Activated effector memory CD4-positive, alpha-beta T cell treated with Interleukin-2 at 50 U/mL for 16 hours (primary cell): ENCODE results near the gene KCNH5.

Experiments used
- DNase-seq: peaks from one replicate; pipeline ENCODE4 v3.0.0-alpha.2; 2020

The KCNH5 gene

DNA sequence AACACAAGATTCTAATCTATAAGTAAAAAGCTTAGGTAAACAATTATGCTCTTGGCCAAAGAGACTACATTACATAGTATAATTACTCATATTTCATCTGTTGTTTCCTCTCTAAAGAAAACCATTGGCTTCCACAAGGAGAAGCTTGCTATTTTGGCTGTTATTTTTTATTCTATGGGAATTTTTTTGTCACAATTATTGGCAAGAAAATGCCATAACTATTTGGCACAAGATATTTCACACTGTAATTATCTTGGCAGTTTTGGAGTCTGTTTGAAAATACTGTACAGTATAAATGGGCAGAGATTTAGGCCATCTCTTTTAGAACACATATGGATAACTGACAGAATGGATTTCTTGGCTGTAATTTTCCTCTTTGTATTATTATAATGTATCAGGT, 51.2 kb downstream of the KCNH5 start:
- DNase-seq = no peak

DNA sequence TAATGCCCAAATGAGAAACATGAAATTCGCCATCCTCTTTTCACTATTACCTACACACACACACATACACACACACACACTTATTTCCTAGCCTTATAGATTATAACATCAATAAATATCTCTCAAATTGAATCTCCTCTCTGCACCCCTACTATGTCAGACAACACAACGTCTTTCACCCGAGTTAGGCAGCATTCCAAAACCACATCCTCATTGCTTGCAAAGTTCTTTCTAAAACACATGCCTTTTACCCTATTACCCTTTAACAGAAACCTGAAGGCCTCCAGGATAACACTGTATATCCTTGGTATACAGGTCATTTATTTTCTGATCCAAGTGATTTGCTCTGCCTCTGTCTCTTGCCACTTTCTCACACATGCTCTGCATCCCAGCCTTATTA, 56.3 kb downstream of the KCNH5 start:
- no peak for DNase-seq

DNA sequence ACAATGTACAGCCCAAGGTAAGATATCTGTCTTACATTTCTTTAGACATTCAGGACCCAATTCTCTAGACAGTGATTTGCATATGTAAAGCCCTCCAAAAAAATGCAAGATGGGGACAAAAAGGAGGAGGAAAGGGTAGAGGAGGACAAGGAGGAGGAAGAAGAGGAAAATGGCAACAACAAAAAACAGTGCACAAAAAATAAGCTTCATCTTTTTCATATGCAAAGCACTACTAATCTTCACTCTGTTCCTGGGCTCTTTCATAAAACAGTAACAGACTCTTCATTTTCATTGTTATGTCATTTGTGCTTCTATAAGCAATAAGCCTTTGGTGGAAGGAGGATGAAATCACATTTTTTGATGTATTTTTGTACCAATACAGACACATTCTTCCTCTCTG, 61.4 kb downstream of the KCNH5 start:
- DNase-seq = no peak

DNA sequence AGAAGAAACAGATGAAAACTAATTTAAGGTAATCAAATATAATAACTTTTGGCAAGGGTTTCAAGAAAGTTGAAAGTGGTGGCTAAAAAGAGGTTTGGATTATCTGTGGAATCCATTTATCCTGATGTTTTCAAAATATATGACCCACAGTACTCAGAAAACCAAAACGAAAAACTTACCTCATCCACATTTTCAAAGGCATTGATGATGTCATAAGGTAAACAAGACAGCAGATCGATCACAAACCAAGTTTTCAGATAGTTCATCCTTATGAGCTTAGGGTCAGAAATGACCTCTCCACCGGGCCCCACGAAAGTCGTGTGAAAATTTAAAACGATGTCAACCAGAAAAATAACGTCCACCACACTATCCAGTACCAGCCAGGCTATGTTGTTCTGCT, 64.6 kb downstream of the KCNH5 start:
- DNase-seq = no peak

DNA sequence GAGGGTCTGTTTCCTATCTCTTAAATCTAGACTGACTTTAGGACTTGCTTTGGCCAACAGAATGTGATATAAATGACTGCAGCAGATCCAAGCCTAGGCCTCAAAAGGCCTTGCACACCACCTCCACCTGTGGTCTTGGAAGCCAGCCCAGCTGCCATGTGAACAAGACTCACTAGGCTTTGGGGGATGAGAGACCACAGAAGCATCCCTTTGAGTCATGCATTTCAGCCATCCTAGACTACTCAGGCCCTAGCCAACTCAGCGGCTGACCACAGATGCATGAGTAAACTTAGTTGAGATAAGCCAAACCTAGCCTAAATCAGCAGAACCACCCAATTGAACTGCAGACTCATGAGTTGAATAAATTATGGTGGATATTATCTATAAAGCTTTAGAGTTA, 87.7 kb downstream of the KCNH5 start:
- no peak for DNase-seq

DNA sequence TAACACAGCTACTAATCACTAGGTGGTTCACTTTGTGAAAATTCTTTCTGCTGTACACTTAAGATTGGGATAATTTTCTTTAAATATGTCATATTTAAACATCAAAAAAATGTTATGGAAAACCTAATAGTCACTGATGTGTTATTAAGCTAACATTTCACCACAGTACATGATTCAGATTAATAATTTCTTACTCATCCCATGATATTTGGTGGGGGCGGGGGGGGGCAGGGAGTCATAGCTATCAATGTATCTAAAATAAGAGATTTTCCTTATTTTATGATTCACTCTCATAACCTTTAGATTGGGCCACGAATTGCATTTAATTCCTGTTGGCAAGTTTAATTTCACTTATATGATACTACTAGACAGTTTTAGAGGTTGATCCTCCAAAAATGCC, 88.8 kb downstream of the KCNH5 start:
- no peak for DNase-seq

DNA sequence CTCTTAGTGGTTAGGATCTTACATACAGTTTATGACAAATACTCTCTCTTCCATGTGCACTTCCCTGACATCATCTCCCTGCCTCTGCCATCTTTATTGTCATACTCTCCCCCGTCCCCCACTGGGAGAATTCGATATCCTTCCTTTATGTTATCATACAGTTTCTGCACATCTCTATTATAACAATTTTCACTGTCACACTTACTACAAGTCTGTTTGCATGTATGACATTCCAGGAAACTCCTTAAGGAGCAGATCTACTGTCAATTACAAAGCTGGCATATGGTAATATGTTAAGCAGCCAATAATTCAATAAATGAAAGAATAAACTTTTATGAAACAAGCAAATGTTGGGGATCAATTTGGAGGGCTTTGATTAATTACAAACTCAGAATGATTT, 91.1 kb downstream of the KCNH5 start:
- no peak for DNase-seq

DNA sequence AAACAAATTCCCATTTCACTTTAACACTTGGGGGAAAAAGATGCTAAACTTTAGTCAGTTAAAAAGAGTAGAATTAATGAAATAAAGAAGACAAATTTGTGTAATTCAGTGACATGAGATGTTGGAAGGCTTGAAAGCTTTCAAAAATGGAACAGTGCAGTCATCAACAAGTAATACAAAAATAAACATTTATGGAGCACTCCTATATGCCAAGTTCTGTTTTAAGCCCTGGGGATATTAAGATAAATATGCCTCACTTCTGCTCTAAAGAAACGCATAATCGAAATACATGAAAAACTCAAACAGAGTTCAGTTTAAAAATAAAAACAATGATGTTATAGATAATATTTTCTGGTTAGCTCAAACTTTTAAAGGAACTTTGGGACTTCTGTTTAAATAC, 93.0 kb downstream of the KCNH5 start:
- no peak for DNase-seq

DNA sequence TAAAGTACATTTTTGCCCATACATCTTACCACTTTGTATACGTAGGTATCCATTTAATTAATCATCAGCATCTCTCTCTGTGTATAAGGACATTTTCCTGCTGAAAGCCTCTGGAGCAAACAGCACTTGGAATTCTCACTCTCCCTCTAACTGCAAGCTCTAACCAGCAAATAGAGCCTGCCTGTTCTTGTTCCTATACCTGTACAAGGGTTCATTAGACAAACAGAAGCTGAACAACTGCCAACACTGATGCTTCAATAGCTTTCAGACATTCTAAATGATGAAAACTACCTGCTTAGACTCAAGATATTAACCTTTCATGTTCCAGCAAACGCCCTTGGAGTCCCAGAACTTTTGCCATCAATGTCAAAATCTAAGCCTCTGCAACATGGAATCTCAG, 98.0 kb downstream of the KCNH5 start:
- DNase-seq = no peak

DNA sequence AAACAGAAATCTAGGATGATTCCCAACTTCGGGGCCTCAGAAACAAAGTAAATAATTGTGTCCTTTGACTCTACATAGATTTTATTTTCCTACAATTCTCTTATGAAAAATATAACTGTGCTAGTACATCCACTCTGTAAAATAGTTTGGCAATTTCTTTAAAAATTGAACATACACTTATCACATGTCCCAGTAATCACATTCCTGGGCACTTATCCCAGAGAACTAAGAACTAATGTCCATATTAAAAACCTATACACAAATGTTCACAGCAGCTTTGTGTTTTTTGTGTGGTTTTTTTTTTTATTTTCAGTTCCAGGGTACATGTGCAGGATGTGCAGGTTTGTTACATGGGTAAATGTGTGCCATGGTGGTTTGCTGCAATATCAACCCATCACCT, 99.0 kb downstream of the KCNH5 start:
- no peak for DNase-seq

DNA sequence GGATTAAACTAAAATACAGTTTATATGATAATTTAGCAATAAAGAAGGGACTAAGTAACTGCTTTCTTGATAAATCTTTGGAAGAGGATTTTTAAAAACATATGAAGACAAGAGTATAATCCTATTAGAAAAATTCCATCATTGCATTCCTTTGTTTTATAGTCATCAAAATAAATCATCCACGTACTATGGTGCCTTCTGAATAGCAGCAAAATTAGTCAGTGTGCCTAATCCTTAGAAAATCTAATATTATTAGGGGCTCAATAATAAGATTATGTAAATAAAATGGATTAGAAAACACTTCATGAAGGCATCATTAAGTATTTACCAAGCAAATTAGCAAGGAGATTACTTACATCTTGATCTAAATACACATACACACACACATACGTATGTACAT, 102.1 kb downstream of the KCNH5 start:
- DNase-seq = no peak

DNA sequence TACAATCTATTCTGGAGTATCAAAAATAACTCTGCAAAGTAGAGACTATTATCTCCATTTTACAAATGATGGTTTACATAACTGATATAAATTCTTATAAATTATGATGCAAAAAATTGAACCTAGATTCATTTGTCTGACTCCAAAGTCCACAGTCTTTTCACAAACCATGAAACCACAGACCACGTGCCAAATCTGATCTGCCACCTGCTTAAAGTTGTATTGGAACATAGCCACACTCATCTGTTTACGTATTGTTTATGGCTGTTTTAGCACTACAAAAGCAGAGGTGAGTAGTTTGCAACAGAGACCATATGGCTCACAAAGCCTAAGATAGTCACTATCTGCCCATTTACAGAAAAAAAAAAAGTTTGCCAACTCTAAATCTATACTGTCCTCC, 105.3 kb downstream of the KCNH5 start:
- DNase-seq = no peak

DNA sequence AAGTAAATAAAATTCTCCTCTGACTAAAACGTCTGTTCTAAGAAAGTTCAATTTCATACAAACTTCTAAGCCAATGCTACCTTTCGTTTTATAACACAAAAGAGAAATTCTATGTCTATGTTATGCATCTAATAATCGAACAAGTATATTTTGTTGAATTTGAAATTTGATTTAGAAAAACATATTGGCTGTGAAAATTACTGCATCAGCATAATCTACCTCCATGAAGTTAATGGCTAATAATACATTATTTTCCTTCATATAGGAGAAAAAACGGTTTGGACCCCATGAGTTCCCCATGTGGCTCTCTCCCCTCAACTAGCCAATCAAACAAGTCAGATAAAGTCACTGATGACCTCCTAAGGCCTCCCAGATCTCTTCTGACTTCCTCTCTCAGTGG, 106.5 kb downstream of the KCNH5 start:
- no peak for DNase-seq

DNA sequence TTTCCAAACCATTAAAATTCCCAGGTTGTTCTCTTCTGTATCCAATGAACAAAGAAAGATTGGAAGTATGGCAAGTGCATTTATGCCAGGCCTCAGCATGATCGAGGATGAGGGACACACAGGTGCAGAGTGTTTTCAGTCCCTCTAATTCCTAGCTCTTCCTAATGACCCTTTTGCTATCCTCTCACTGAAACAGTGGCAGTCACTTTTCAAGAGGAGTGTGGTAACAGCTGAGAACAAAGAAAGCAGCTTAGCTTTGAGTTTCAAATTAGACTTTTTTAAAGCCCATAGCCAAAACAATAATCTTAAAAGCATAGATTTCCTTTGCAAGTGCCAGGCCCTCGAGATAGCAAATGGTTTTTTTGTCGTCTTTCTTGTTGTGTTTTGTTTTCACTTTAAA, 110.8 kb downstream of the KCNH5 start:
- DNase-seq = no peak

DNA sequence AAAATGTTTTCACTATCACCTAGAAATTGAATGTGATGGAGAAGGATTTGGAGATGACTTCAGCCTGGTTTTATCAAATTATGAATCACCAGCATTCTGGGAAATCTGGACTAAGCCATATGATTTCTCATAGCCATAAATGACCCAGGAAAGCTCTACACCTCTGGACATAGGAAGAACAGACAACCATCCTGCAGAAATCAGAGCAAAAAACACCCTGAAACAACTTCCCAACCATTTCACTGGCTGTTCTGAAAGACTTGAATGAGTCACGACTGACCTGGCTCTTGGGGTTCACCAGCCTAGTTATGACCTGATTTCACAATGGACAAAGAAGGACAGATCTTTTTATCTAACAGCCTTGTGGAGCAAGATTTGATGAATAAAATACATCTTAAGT, 123.8 kb downstream of the KCNH5 start:
- no peak for DNase-seq

DNA sequence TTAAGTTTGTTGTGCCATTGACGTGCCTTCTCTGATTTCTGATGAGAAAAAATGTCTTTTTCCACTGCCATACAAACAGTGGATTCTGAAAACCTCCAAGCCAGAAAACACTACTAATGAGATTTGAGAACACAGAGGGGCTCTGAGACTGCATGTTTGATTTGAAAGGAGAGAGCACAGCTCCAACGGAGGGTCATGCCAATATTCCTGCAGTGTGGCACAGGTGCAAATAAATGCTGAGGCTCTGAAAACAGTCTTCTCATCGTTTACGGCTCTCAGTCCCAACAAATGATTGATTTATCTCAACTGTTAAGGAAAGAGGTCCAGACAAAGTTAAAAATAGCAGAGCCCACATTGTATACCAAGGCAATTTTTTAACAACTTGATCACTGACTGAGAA, 128.7 kb downstream of the KCNH5 start:
- no peak for DNase-seq

DNA sequence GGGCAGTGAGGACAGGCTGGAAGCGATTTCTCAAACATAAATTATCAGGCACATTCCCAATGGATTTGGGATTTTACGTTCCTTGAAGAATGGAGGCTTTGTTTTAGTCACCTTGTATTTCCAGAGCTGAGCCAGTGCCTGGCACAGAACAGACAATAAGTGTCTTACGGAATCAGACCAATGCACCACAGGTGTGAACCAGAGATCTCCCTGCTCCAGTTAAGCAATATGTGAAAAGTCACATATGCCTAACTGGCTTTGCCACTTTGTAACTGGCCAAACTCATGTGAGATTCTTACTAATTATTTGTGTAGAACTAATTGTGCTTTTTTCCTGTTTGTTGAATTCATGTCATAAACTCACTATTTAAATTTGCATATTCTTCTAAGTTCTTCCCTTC, 130.4 kb downstream of the KCNH5 start:
- no peak for DNase-seq

DNA sequence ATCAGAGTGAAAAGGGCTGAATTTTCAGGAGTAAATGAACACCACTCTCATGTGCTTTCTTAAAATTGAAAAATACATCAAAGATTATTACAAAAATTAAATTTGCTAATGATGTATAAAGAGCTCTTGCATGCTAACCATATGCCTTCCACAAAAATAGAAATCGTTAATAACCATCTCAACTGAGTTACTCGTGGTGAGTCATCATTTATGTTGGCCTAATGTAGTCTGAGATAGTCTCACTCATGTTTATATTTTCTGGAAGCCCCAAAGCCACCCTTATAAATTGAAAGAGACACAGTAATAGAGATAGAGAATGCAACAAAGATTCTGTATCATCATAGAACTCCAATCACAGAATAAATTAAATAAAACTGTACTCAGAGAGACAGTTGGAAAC, 131.2 kb downstream of the KCNH5 start:
- no peak for DNase-seq

DNA sequence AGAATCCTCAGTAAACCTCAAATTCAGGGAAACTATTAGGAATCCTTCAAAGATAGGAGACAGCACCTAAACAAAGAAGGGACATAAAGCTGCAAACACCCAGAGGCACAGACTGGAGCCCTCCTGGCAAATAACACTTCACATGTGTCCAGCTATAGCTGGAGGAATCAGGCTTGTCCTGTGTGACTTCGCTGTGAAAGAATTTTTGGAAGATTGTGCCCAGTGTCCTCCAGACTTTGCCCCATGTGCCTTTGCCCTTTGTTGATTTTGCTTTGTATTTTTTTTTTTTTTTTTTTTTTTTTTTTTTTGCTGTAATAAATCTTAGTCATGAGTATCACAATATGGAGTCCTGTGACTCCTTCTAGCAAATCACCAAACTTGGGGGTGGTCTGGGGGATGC, 136.8 kb downstream of the KCNH5 start:
- no peak for DNase-seq

DNA sequence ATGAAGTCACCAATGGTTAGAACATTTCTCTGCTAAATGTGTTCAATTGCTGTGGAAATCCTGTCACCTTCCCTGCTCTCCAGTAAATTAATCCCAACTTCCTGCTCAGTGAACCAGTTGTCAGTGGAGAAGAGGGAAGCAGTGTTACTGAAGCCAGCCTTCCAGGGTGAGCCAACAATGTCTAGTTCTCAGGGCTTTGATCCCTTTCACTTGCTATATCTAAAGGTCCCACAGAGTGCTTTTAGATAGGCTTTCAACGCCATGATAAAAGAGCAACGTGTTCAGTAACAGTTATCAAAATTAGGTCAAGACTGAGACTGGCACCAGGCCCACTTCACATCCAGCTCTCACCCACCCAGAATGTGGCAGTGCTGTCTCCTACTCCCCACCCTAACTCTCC, 139.7 kb downstream of the KCNH5 start:
- no peak for DNase-seq

DNA sequence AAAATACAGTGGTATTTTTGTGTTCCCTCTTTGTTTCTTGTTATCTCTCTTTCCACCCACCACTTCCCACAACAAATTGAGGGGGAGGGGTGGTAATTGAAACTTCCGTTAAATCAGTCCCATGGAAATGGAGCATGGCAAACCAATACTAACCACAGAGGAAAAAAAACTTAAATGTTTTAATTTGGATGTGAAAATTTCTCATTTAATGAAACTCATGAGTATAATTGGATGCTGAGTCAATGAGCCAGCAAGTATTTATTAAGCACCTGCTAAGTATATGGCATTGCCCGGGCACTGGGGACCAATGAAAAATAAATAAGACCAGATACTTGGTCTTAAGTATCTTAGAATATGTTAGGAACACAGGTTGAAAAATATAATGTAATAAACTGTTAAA, 147.5 kb downstream of the KCNH5 start:
- no peak for DNase-seq

DNA sequence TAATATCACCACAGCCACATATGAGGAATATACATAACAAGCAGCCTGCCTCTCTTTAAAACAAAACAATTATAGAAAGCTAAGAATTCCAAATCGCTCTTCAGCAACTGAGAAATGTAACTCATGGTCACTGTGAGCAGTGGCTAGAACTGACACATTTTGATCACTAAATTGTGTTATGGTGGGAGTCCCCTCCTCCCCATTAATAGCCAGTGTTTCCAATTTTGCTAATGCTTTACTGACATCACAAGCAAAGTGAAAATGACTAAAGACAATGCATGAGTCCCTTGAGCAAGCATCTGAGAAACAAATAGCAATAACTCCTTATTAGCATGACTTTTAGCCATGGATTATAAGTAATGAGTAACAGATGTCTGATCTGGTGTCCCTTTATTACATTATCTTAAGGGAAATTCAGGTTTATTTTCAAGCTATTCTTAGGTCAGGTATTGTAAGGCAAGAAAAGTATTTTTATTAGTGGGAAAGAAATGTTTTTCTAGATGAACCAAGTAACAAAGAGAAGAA, 148.3 kb downstream of the KCNH5 start:
- no peak for DNase-seq

DNA sequence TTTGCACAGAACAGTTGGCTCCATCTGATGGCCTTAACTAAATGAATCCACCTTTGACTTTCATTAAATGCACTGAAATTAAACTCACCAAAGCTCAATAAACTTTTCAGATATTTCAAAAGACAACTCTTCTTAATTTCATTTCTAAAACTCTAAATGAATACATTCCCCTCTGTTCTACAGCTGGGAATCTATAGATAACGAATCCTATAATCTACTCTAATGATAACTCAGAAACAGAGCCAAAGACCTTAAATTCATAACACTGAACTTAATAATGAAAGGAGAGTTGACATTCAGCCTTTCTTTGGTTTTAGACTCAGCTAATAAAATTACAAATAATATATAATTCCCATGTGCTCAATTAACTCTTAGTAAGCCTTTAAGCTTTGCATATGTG, 150.5 kb downstream of the KCNH5 start:
- DNase-seq = no peak

DNA sequence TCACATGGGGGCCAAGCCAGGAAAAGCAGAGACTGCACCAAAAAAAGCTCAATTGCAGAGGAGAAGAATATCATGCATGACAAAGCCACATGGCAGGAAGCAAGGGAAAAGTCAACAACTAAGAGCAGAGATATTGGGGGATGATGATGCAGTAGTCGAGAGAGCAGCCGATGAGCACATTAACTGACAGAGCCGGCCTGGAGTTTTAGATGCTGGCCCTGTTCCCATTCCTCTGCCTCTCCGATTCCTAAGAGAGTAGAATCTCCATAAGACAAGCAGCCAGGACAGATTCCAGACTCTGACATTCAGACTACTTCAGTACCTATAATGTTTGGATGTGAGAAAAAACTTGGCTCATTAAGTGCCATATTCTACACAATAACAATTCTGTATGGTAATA, 155.9 kb downstream of the KCNH5 start:
- DNase-seq = no peak

DNA sequence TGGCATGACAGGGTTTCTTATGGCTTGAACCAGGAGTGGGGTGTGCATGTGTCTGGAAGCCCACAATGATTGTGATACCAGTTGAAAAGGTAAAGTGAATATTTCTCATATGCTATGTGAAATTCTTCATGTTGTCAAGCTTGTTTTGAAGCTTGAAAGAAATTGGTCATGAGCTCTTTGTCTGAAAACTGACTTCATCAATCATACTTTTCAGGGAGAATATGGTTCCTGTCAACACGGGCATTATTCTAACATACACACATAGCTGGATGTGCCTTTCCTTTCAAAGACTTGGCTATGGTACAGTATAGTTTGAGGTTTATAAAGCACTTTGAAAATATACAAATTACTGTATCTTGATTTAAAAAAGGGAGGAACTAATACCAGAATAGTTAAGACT, 158.8 kb downstream of the KCNH5 start:
- DNase-seq = no peak

DNA sequence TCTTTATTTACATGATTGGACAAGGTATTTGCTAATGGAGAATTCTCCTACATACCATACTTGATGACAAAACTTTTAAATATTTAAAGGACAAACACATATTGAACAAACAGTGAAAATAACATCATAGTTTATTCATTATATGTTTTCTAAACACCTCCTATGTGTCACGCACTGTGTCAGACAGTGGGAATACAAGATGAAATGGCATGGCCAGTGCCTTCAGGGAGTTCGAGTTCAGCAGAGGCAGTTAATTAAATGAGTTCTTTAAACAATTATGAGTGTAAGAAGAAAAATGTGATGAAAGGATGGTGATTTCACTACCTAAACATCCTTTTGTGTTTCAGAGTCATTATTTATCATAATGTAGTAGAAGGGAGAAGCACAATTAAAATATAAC, 159.8 kb downstream of the KCNH5 start:
- no peak for DNase-seq
